Endothelial cell (in vitro differentiated cells): ENCODE measurements around the gene ANKS1A. TPM values are rescaled to one million over a fixed set of nuclear protein-coding genes. Genes with fewer than 3 reads are reported as not detected.

Source experiments
- DNase-seq: peaks from one replicate; pipeline ENCODE4 v3.0.0; 2021; ENCODE audit warnings: low spot score
- H3K27ac Mint-ChIP-seq: one replicate; pipeline ENCODE4 v1.8.0; 2021; ENCODE audit warnings: mixed read lengths, inconsistent platforms; ENCODE audit not compliant: unreplicated experiment
- H3K27me3 Mint-ChIP-seq: one replicate; pipeline ENCODE4 v1.8.0; 2021; ENCODE audit warnings: mild to moderate bottlenecking, moderate library complexity, mixed read lengths, inconsistent platforms; ENCODE audit not compliant: unreplicated experiment
- H3K36me3 Mint-ChIP-seq: one replicate; pipeline ENCODE4 v1.8.0; 2021; ENCODE audit warnings: mild to moderate bottlenecking, low read depth, mixed read lengths, inconsistent platforms; ENCODE audit not compliant: unreplicated experiment
- H3K4me1 Mint-ChIP-seq: one replicate; pipeline ENCODE4 v1.8.0; 2021; ENCODE audit warnings: mild to moderate bottlenecking, mixed read lengths, inconsistent platforms; ENCODE audit not compliant: unreplicated experiment
- H3K4me3 Mint-ChIP-seq: one replicate; pipeline ENCODE4 v1.8.0; 2021; ENCODE audit warnings: mild to moderate bottlenecking, mixed read lengths, inconsistent platforms; ENCODE audit not compliant: unreplicated experiment
- H3K9me3 Mint-ChIP-seq: one replicate; pipeline ENCODE4 v1.8.0; 2021; ENCODE audit warnings: mixed read lengths, inconsistent platforms; ENCODE audit not compliant: unreplicated experiment
- total RNA-seq: library from RNA; stranded (reverse); fragmentation: NEBNext Ultra II Directional; extraction: Animal tissue kit (Norgen Biotek cat#: 25700); gene quantifications from one replicate; pipeline ENCODE4 v1.2.1, GENCODE V29; 2021; ENCODE audit not compliant: unreplicated experiment
- TF ChIP-seq, protein P1 (sequence below): fragments of 200-600 bp; sonication (generic); IDR thresholded peaks from one replicate; pipeline ENCODE4 v1.5.0; 2021; ENCODE audit warnings: antibody characterized with exemption; ENCODE audit not compliant: unreplicated experiment

Gene ANKS1A
- total RNA-seq, 1 donor from 2014 or later, result 20.1 TPM

DNA sequence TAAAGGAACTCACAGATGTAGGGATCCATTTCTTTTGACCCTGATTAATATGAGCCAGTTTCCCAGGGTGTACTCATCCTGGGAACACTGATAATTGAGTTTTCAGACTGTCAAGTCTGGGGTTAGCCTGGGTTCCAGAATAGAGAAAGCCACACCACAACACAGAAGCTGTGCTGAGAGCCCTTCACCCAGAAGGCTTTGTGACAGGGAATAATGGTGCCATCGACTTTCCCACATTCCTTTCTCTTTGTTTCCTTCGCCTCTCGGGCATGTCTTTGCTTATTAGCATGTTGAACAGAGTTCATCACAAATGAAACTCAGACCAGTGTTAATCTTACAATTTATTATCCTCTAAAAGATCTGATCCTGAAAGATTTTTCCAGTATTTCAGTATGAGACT lies 157.0 kb downstream of the ANKS1A start:
- Mint-ChIP-seq H3K27ac (peak overlapping the region; percentile 61), H3K4me1 (peaks cover 61% of the 10 kb centered on the region), H3K4me3 (no peak overlapping the region), H3K27me3 (no peaks in the 10 kb centered on the region), H3K9me3 (no peaks in the 10 kb centered on the region), H3K36me3 (peaks cover 3% of the 10 kb centered on the region)
- DNase-seq, result no peak
- TF ChIP-seq, protein P1, sequence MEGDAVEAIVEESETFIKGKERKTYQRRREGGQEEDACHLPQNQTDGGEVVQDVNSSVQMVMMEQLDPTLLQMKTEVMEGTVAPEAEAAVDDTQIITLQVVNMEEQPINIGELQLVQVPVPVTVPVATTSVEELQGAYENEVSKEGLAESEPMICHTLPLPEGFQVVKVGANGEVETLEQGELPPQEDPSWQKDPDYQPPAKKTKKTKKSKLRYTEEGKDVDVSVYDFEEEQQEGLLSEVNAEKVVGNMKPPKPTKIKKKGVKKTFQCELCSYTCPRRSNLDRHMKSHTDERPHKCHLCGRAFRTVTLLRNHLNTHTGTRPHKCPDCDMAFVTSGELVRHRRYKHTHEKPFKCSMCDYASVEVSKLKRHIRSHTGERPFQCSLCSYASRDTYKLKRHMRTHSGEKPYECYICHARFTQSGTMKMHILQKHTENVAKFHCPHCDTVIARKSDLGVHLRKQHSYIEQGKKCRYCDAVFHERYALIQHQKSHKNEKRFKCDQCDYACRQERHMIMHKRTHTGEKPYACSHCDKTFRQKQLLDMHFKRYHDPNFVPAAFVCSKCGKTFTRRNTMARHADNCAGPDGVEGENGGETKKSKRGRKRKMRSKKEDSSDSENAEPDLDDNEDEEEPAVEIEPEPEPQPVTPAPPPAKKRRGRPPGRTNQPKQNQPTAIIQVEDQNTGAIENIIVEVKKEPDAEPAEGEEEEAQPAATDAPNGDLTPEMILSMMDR, result no peak

DNA sequence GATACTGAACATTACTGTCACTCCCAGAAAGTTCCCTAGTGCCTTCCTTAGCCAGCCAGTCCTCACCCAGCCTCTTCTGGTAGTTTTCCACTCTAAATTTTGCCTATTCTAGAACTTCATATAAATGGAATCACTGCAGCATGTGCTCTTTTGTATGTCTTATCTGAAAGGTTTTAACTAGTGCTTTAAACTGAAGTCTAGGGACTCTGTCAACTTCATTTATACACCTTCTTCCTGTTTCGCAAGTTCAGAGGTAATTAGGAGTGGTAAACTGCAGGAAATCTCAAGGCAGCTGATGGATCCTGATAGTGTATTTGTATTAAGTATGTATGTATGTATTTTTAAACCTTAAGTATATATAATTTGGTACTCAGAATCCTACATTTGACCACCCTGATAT lies 157.8 kb downstream of the ANKS1A start:
- H3K36me3 Mint-ChIP-seq, result peaks cover under 1% of the 10 kb centered on the region
- H3K4me1 Mint-ChIP-seq, result peaks cover 55% of the 10 kb centered on the region
- H3K4me3 Mint-ChIP-seq, result peak overlapping the region; percentile 10
- no peaks in the 10 kb centered on the region for H3K27me3 Mint-ChIP-seq
- TF ChIP-seq, protein P1, result no peak
- no peaks in the 10 kb centered on the region for H3K9me3 Mint-ChIP-seq
- DNase-seq, result no peak
- peak overlapping the region; percentile 89 for H3K27ac Mint-ChIP-seq

DNA sequence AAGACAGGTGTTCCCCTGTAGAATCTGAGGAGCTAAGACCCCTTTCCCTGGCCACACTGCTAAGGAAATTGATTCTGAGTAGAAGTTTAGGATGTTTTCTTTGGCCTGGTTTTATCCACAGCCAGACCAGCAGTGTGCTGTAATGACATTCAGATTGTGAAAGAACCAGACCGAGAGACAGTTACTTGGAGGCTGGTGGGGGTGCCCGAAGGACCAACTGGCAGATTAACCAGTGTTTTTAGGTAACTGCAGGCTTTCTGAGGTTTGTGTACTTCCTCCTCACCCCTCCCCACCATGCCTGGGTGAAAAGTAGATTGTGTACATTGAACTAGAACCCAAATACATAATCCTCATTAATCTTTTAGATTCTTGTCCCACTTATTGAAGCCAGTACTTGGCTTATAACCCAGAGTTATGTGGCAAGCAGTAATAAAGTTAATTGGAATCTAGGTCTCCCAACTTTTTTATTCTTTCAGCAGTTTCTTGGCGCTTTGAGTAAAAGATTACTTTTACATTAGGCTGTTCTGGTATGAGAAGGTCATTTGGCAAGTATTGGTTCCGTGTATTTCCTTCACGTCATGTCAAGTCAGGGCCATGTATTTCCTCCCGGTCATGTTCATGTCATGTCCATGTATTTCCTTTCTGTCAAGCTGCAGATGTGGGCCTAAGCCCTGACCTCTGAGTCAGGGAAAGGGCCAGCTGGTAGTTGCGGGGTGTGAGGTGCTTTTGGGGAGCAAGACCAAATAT lies 158.4 kb downstream of the ANKS1A start:
- H3K9me3 Mint-ChIP-seq, result no peaks in the 10 kb centered on the region
- no peak for DNase-seq
- peak overlapping the region; percentile 14 for H3K4me3 Mint-ChIP-seq
- TF ChIP-seq, protein P1, result no peak
- no peaks in the 10 kb centered on the region for H3K27me3 Mint-ChIP-seq
- H3K27ac Mint-ChIP-seq, result peak overlapping the region; percentile 89
- peaks cover 50% of the 10 kb centered on the region for H3K4me1 Mint-ChIP-seq
- H3K36me3 Mint-ChIP-seq, result no peaks in the 10 kb centered on the region

DNA sequence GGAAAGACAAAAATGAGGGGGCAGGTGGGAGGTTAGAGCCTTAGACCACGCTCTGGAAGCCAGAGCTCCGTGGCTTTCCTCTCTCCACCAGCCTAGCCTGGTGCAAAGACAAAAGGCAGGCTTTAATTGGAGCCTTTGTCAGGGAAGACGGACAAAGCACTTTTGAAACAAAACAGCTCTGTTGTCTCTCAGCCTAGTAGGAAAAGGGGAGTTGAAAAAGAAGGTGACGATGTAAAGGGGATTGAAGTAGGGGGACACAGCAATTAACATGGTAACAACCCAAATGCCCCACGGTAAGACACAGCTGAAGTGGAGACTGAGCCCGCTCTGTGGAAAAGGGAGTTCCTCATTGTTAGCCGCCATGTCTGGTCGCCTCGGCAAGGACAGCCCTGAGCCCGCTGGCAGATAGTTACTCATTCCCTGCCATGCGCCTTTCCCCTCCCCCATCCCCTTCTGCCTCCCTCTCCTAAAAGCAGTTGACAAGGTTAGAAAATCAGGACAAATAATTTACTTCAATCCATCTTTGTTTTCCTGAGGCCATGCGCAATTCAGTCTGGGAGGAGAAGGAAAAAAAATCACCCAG lies 159.1 kb downstream of the ANKS1A start:
- TF ChIP-seq, protein P1, result no peak
- no peak for DNase-seq
- Mint-ChIP-seq H3K4me3 (peak overlapping the region; percentile 14), H3K9me3 (no peaks in the 10 kb centered on the region), H3K27ac (peak overlapping the region; percentile 85), H3K36me3 (no peaks in the 10 kb centered on the region), H3K4me1 (peaks cover 47% of the 10 kb centered on the region), H3K27me3 (no peaks in the 10 kb centered on the region)

DNA sequence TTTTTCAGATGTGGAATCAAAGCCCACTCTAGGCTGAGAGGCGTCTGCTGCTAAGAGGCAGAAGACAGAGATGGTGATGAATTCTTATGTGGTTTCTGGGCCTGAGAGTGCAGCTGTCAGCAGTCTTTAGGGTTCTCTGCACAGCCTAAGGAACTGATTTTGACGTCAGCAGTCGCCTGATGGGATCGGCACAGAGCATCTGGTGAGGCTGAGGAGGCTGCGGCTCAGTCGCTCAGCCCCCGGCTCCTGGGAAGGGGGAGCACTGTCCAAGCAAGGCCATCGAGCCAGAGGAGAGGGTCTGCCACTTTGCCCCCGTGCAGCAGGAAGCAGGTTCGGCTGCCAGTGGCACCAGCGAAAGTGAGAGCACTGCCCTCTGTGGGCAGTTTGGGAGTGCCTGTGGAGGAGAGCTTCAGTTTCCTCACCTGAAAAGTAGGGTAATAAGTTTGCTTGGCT lies 159.6 kb downstream of the ANKS1A start:
- Mint-ChIP-seq H3K27ac (no peak overlapping the region), H3K27me3 (no peaks in the 10 kb centered on the region), H3K36me3 (no peaks in the 10 kb centered on the region), H3K4me1 (peaks cover 42% of the 10 kb centered on the region), H3K4me3 (no peak overlapping the region), H3K9me3 (no peaks in the 10 kb centered on the region)
- TF ChIP-seq, protein P1, result no peak
- DNase-seq, result no peak
